ENCODE measurements around the gene APBA2.

GRCh38 chr15:28927043-28927442 lies 41.3 kb downstream of the APBA2 start:
- TF ChIP-seq POLR2AphosphoS5 (IDR thresholded peaks at IDR 0.05) = no peak
- TF ChIP-seq CTCF (IDR thresholded peaks at IDR 0.05) = no peak
